Activated CD4-positive, alpha-beta T cell treated with anti-CD3 and anti-CD28 coated beads, Interleukin-2, amount 10 ng/mL, durations not matched to agents 24 days and 14 days (primary cell): ENCODE results near the gene BBIP1. TPM values are rescaled to one million over a fixed set of nuclear protein-coding genes. Genes with fewer than 3 reads are reported as not detected.
"Not testable (repeated sequence)": the region's sequence is repeated elsewhere in the genome, so short reads cannot be mapped to it uniquely, and the experiment has no call there.

Experiments
- DNase-seq: peaks from one replicate; pipeline ENCODE4 v3.0.0; 2022
- H3K27ac Mint-ChIP-seq: one replicate; pipeline ENCODE4 v1.8.0; 2022; ENCODE audit warnings: mild to moderate bottlenecking, mixed read lengths
- H3K27me3 Mint-ChIP-seq: one replicate; pipeline ENCODE4 v1.8.0; 2022; ENCODE audit warnings: mixed read lengths
- H3K36me3 Mint-ChIP-seq: one replicate; pipeline ENCODE4 v1.8.0; 2022; ENCODE audit warnings: low read depth, mild to moderate bottlenecking, mixed read lengths
- H3K4me1 Mint-ChIP-seq: one replicate; pipeline ENCODE4 v1.8.0; 2021; ENCODE audit warnings: mixed read lengths
- H3K4me3 Mint-ChIP-seq: one replicate; pipeline ENCODE4 v1.8.0; 2022; ENCODE audit warnings: mild to moderate bottlenecking, moderate library complexity, mixed read lengths
- H3K9me3 Mint-ChIP-seq: one replicate; pipeline ENCODE4 v1.8.0; 2021; ENCODE audit warnings: mixed read lengths
- intact Hi-C: fragments of 100-400 bp; cut with micrococcal nuclease; formaldehyde crosslinking; loops from one replicate; pipeline ENCODE4 v1.15.1; 2023
- total RNA-seq: library from RNA; stranded (reverse); gene quantifications from 2 replicates; pipeline ENCODE4 v1.2.3, GENCODE V29; 2022

The BBIP1 gene
- total RNA-seq, 1 donor from 2014 or later, result 31.1 TPM

- H3K4me1 Mint-ChIP-seq, result peaks cover 74% of the 10 kb centered on the region
- peak overlapping the region; percentile 88 for H3K4me3 Mint-ChIP-seq
- DNase-seq, result peak; percentile 78
- peaks cover 4% of the 10 kb centered on the region for H3K36me3 Mint-ChIP-seq
- no peaks in the 10 kb centered on the region for H3K9me3 Mint-ChIP-seq
- intact Hi-C loops, result loop anchor here (10.0 kb wide), 3 partner anchors 364 to 794 kb away; no protein-coding TSS in a partner anchor
- peak overlapping the region; percentile 95 for H3K27ac Mint-ChIP-seq
- H3K27me3 Mint-ChIP-seq, result no peaks in the 10 kb centered on the region
Observed at GRCh38 chr10:110868981-110869380, 50.0 kb downstream of the BBIP1 start.

GRCh38 chr10:110867807-110868465 lies 51.0 kb downstream of the BBIP1 start:
- Mint-ChIP-seq H3K27ac (peak overlapping the region; percentile 95), H3K4me1 (peaks cover 79% of the 10 kb centered on the region), H3K4me3 (peak overlapping the region; percentile 32), H3K27me3 (no peaks in the 10 kb centered on the region), H3K36me3 (peaks cover 4% of the 10 kb centered on the region), H3K9me3 (peaks cover 8% of the 10 kb centered on the region)
- intact Hi-C loops, result loop anchor here (10.0 kb wide), 3 partner anchors 363 to 793 kb away; no protein-coding TSS in a partner anchor
- DNase-seq, result no peak

- Mint-ChIP-seq H3K27ac (peak overlapping the region; percentile 84), H3K4me1 (peaks cover 84% of the 10 kb centered on the region)
- intact Hi-C loops, result loop anchor here (10.0 kb wide), 3 partner anchors 362 to 792 kb away; no protein-coding TSS in a partner anchor
Observed at GRCh38 chr10:110867011-110867806, 51.8 kb downstream of the BBIP1 start.

GRCh38 chr10:110865809-110866482 lies 53.0 kb downstream of the BBIP1 start:
- peak overlapping the region; percentile 79 for H3K4me3 Mint-ChIP-seq
- H3K4me1 Mint-ChIP-seq, result peaks cover 82% of the 10 kb centered on the region
- intact Hi-C loops, result loop anchor here (2.0 to 10.0 kb wide), 4 partner anchors 63 to 791 kb away; no protein-coding TSS in a partner anchor
- no peaks in the 10 kb centered on the region for H3K27me3 Mint-ChIP-seq
- peak overlapping the region; percentile 97 for H3K27ac Mint-ChIP-seq
- H3K36me3 Mint-ChIP-seq, result peaks cover 4% of the 10 kb centered on the region
- no peak for DNase-seq
- peaks cover 8% of the 10 kb centered on the region for H3K9me3 Mint-ChIP-seq

More at GRCh38 chr10:110867011-110867806, 51.8 kb downstream of the BBIP1 start:
- peak; percentile 65 for DNase-seq
- H3K9me3 Mint-ChIP-seq, H3K36me3 Mint-ChIP-seq, H3K27me3 Mint-ChIP-seq: not testable (repeated sequence)
- peak overlapping the region; percentile 23 for H3K4me3 Mint-ChIP-seq

GRCh38 chr10:110865186-110865808 lies 53.7 kb downstream of the BBIP1 start:
- Mint-ChIP-seq H3K4me3 (peak overlapping the region; percentile 79), H3K27me3 (no peaks in the 10 kb centered on the region), H3K4me1 (peaks cover 82% of the 10 kb centered on the region), H3K36me3 (peaks cover 7% of the 10 kb centered on the region), H3K27ac (peak overlapping the region; percentile 97), H3K9me3 (peaks cover 8% of the 10 kb centered on the region)
- DNase-seq, result peak; percentile 64
- intact Hi-C loops, result loop anchor here (2.0 to 10.0 kb wide), 4 partner anchors 62 to 790 kb away; no protein-coding TSS in a partner anchor

DNA sequence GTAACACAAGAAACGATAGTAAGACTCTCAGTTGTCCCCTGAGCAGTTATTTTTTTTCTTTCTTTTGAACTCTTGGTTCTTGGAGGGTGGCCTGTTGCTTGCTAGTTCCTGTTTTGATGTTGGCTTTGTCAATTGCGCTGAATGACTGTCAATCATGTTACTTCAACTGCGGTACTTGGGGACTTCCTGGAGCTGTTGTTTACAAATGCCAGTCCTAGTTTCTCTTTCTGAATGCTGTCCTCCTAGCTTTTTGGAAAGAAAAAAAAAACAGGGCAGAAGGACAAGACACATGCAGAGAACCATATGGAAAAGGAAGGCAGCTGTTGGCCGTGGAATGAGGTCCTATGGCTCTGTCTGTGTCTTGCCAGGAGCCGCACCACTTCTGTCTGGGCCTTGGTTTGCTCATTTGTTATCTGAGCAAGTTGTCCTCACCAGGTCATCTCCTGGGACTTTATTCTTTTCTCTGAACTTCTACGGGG lies 54.3 kb downstream of the BBIP1 start:
- peak overlapping the region; percentile 97 for H3K27ac Mint-ChIP-seq
- DNase-seq, result peak; percentile 91
- intact Hi-C loops, result loop anchor here (1.0 to 10.0 kb wide), 7 partner anchors 8 to 790 kb away; no protein-coding TSS in a partner anchor
- peaks cover 82% of the 10 kb centered on the region for H3K4me1 Mint-ChIP-seq
- no peaks in the 10 kb centered on the region for H3K27me3 Mint-ChIP-seq
- H3K36me3 Mint-ChIP-seq, result peaks cover 7% of the 10 kb centered on the region
- H3K9me3 Mint-ChIP-seq, result peaks cover 8% of the 10 kb centered on the region
- peak overlapping the region; percentile 79 for H3K4me3 Mint-ChIP-seq

DNA sequence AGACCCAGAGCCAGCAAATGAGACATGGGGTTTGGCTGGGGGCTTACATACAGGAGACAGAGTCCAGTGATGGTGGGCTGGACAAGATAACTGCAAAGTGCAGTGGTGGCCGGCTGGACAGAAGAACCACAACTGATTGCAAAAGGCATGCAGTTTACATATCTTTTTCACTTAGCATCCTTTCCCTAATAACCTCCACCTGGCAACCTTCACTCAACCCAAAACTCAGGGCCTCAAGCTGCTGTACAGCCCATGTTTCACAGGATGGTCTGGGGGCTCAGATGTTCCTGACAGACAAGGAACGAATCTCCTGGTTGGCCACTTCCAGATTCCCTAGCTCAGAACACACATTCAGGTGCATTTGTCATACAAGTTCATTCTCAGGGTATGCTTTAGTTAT lies 55.0 kb downstream of the BBIP1 start:
- peak; percentile 59 for DNase-seq
- Mint-ChIP-seq H3K4me1 (peaks cover 82% of the 10 kb centered on the region), H3K36me3 (peaks cover 7% of the 10 kb centered on the region), H3K27ac (peak overlapping the region; percentile 97), H3K9me3 (peaks cover 8% of the 10 kb centered on the region), H3K4me3 (peak overlapping the region; percentile 6), H3K27me3 (no peaks in the 10 kb centered on the region)
- intact Hi-C loops, result loop anchor here (1.0 to 10.0 kb wide), 7 partner anchors 8 to 789 kb away; no protein-coding TSS in a partner anchor

GRCh38 chr10:110863361-110863760 lies 55.6 kb downstream of the BBIP1 start:
- Mint-ChIP-seq H3K27me3 (no peaks in the 10 kb centered on the region), H3K36me3 (peaks cover 9% of the 10 kb centered on the region), H3K9me3 (peaks cover 8% of the 10 kb centered on the region), H3K4me1 (peaks cover 80% of the 10 kb centered on the region), H3K27ac (peak overlapping the region; percentile 97), H3K4me3 (peak overlapping the region; percentile 6)
- DNase-seq, result no peak
- intact Hi-C loops, result loop anchor here (10.0 kb wide), 3 partner anchors 359 to 789 kb away; no protein-coding TSS in a partner anchor

DNA sequence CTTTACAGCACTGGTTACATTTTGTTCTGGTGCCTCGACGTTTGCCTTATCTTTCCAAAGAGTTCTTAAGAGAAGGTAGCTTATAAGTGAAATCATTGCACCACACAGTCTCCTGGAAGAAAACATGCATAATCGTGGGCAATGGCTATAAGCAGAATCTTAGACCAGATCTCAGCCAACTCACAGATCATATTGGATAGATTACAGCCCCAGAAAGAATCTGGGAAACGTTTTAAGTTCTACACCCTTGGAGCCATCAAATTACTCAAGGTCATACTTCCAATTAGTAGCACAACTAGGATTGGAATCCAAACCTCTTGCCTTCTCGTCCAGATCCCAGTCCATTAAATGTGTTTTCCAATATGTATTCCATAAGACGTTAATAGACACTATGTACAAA lies 56.0 kb downstream of the BBIP1 start:
- peak overlapping the region; percentile 97 for H3K27ac Mint-ChIP-seq
- intact Hi-C loops, result loop anchor here (10.0 kb wide), 3 partner anchors 358 to 788 kb away; no protein-coding TSS in a partner anchor
- H3K27me3 Mint-ChIP-seq, result no peaks in the 10 kb centered on the region
- H3K4me1 Mint-ChIP-seq, result peaks cover 81% of the 10 kb centered on the region
- H3K9me3 Mint-ChIP-seq, result peaks cover 8% of the 10 kb centered on the region
- peaks cover 10% of the 10 kb centered on the region for H3K36me3 Mint-ChIP-seq
- DNase-seq, result peak; percentile 55
- H3K4me3 Mint-ChIP-seq, result no peak overlapping the region

DNA sequence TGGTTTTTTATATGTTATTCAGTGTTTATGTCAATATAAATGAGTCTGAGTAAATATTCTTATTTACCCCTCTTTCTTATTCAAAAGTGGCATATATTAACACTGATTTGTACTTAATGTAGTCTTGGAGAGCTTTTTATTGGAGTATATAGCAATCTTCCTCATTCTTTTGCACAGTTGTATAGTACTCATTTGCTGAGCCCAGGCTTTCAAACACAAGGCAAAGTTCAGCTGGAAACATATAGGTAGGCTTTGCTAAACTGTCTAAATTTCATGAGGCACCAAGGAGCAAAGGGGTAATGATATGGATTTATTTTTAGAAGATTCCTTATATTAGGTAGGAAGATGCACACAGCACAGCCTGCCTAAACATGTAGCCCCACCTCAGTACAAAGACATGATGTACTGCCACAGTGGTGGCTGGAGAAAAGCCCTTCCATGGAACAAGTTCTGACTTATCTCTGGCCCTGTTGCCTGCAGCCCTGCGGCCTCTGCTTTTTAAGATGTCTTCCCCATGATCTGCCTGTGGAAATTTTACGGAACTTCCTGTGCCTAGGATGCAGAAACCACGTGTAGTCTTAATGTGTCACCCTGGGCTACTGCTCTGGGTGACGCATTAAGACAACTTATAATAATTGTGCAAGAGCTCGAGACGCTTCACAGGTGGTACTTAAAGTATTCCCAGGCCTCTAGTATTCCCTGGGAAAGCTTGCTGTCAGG lies 56.9 kb downstream of the BBIP1 start:
- peaks cover 82% of the 10 kb centered on the region for H3K4me1 Mint-ChIP-seq
- peaks cover 8% of the 10 kb centered on the region for H3K9me3 Mint-ChIP-seq
- no peaks in the 10 kb centered on the region for H3K27me3 Mint-ChIP-seq

GRCh38 chr10:110861476-110861875 lies 57.5 kb downstream of the BBIP1 start:
- peaks cover 77% of the 10 kb centered on the region for H3K4me1 Mint-ChIP-seq
- H3K27ac Mint-ChIP-seq, result peak overlapping the region; percentile 91
- peak; percentile 33 for DNase-seq
- H3K4me3 Mint-ChIP-seq, result no peak overlapping the region
- peaks cover 8% of the 10 kb centered on the region for H3K9me3 Mint-ChIP-seq
- no peaks in the 10 kb centered on the region for H3K27me3 Mint-ChIP-seq
- intact Hi-C loops, result loop anchor here (10.0 kb wide), 3 partner anchors 357 to 787 kb away; no protein-coding TSS in a partner anchor
- peaks cover 10% of the 10 kb centered on the region for H3K36me3 Mint-ChIP-seq

More for the DNA sequence above, 56.9 kb downstream of the BBIP1 start:
- Mint-ChIP-seq H3K36me3 (peaks cover 10% of the 10 kb centered on the region), H3K27ac (peak overlapping the region; percentile 45), H3K4me3 (no peak overlapping the region)
- peak; percentile 54 for DNase-seq
- intact Hi-C loops, result loop anchor here (10.0 kb wide), 3 partner anchors 357 to 787 kb away; no protein-coding TSS in a partner anchor

DNA sequence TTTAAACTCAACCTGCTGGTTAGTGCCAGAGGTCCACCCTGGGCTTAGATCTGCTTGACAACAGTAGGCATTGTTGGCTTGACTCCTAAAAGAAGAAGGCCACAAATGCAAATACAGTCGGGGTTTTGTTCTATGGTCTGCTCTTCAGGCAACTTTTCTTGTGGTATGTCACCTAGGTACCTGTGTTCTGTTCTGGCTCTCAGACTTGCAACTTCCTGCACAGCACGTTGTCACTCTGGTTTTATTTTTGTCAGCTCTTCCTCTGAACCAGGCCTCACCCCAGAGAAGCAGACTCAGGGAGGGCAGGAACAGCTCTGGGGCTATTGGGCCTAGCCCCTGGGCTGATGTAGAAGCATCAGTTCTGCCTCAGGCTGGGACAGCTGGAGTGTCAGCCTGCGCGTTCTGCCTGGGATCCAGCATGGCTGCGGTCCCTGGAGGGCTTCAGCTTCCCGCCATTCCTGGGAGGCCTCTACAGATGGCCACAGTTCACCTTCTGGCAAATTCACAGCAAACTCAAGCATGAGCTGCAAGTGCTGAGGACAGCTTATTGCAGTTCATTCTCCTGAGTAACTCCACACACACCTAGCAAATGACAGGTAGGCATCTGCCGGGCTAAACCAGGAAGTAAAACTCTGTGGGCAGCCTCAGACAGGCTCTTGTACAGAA lies 58.3 kb downstream of the BBIP1 start:
- Mint-ChIP-seq H3K36me3 (peaks cover 13% of the 10 kb centered on the region), H3K27ac (peak overlapping the region; percentile 91), H3K27me3 (no peaks in the 10 kb centered on the region), H3K4me1 (peaks cover 74% of the 10 kb centered on the region), H3K4me3 (peak overlapping the region; percentile 39), H3K9me3 (peaks cover 8% of the 10 kb centered on the region)
- DNase-seq, result peak; percentile 88
- intact Hi-C loops, result loop anchor here (1.0 to 10.0 kb wide), 4 partner anchors 8 to 786 kb away; no protein-coding TSS in a partner anchor
